A549 (cell line): Measurements from ENCODE around the gene ZNF439.

Experiments
- CTCF ChIP-seq: fragments of >200 bp; sonication (Bioruptor Twin); formaldehyde crosslinking; IDR thresholded peaks from 3 replicates; pipeline ENCODE4 v1.5.1; 2016
- EP300 ChIP-seq, 2 experiments: fragments of >200 bp; sonication (Bioruptor Twin); formaldehyde crosslinking; IDR thresholded peaks; 2 replicates in 1 of 2; 3 replicates in 1 of 2; pipeline ENCODE4 v1.6.1; 2016 to 2017
- MAFK ChIP-seq: fragments of 450-650 bp; IDR thresholded peaks from 2 replicates; pipeline ENCODE4 v1.6.1; 2014; ENCODE audit not compliant: partially characterized antibody
- NFE2L2 ChIP-seq: fragments of 150-350 bp; conservative IDR thresholded peaks from 2 replicates; pipeline ENCODE4 v1.6.1; 2014; ENCODE audit warnings: low read length
- PHF8 ChIP-seq: fragments of 200-600 bp; sonication (generic); IDR thresholded peaks from 2 replicates; pipeline ENCODE4 v1.6.1; 2016; ENCODE audit warnings: low read depth, mild to moderate bottlenecking, antibody characterized with exemption, moderate library complexity, borderline replicate concordance
- POLR2A ChIP-seq: IDR thresholded peaks from 2 replicates; pipeline ENCODE4 v1.6.1; 2012; ENCODE audit warnings: mild to moderate bottlenecking, low read length
- POLR2AphosphoS2 ChIP-seq: conservative IDR thresholded peaks from 2 replicates; pipeline ENCODE4 v1.6.1; 2012; ENCODE audit warnings: low read length, improper control_type of control experiment, inconsistent platforms
- USF2 ChIP-seq: fragments of 450-650 bp; IDR thresholded peaks from 2 replicates; pipeline ENCODE4 v1.6.1; 2014; ENCODE audit warnings: antibody characterized with exemption

GRCh38 chr19:11814700-11815035 lies 33.9 kb upstream of the ZNF439 start:
- TF ChIP-seq NFE2L2, result no peak
- no peak for TF ChIP-seq MAFK
- TF ChIP-seq POLR2AphosphoS2, result no peak
- no peak for TF ChIP-seq CTCF
- no peak for TF ChIP-seq EP300 (IDR thresholded peaks at IDR 0.05)
- no peak for TF ChIP-seq POLR2A
- no peak for TF ChIP-seq USF2
- no peak for TF ChIP-seq PHF8
